HG02973 (cell line): ENCODE results near the gene UROD.
"Not testable (repeated sequence)": the region's sequence is repeated elsewhere in the genome, so short reads cannot be mapped to it uniquely, and the experiment has no call there.

Experiments
- ATAC-seq: cut with Tn5 transposase; IDR thresholded peaks from one replicate; pipeline ENCODE4 v1.9.1; 2021; ENCODE audit warnings: moderate library complexity; ENCODE audit not compliant: unreplicated experiment

Gene UROD

GRCh38 chr1:45038240-45038639, 26.2 kb downstream of the UROD start:
- no peak for ATAC-seq

- ATAC-seq = no peak
These were observed 26.8 kb downstream of the UROD start for GRCh38 chr1:45038661-45039364.

DNA sequence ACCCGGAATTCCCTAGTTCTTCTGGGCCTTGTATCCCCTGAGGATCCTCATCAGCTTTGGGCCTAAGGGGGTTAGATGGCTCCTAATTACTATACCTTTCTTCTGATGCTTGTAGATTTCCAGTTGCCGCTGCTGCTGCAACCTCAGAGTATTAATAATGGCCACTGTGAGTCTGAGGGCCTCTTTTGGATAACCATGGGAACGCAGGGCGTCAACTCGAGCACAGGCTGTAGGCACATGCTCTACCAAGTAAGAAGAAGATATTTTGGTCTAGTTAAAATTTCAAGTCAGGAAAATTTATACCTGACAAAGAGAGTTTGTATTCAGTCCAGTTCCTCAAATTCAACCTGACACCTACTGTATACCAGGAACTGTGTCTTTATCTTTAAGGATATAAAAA, 28.2 kb downstream of the UROD start:
- ATAC-seq = no peak

GRCh38 chr1:45043094-45043493, 31.0 kb downstream of the UROD start:
- no peak for ATAC-seq

DNA sequence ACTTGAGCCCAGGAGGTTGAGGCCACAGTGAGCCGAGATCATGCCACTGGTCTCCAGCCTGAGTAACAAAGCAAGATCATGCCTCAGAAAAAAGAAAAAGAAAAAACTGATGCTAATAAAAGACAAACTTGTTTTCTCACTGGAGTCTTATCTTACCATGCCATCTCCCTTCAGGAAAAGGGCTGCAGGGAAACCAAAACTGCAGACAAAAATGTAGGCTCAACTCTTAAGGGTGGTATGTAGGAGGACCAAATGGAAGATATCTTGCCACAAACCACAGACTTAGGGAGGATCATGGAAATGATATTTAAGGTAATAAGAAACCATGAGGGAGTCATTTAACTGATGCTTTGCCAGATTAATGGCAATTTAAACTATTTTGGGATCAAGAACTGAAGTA, 32.9 kb downstream of the UROD start:
- no peak for ATAC-seq

DNA sequence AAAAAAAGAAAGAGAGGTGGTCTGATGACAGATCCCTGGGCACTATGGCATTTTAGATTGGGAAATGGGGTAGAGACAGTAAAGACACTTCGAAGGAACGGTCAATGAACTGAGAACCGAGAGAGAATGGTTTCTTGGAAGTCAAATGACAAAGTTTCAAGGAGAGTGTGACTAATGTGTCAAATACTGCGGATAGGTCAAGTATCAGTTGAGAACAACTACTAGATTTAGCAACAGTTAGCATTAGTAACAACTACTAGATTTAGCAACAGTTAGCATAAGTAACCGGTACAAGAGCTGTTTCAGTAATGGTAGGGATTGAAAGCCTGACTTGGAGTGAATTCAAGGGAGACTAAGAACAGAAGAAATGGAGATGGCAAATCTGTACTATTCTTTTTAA, 35.0 kb downstream of the UROD start:
- ATAC-seq = no peak

- ATAC-seq = no peak
These were observed 39.1 kb downstream of the UROD start for GRCh38 chr1:45051005-45051772.

- ATAC-seq = no peak
These were observed 45.5 kb downstream of the UROD start for GRCh38 chr1:45057542-45057941.

DNA sequence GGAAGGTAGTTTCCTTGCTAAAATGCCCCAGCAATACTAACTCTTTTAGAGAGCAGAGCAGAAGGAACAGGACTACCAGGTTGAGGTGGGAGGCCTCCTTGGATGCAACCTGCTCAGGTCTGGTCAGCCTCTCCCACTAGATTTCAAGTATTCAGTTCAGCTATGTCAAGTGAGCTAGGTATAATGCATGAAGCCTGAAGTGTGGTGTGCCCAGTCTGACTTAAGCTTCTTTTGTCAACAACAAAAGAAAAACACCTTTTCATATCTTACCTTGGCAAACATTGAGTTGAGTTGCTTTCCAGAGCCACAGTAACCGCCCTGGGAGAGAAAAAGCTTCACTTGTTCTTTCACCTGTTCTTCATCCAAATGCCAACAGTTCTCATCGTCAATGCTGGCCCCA, 47.8 kb downstream of the UROD start:
- ATAC-seq = no peak

- not testable (repeated sequence) for ATAC-seq
These were observed 50.4 kb downstream of the UROD start for GRCh38 chr1:45062463-45062862.

- ATAC-seq = no peak
These were observed 53.0 kb downstream of the UROD start for GRCh38 chr1:45065083-45065482.
